ENCODE data around the gene ZNF594. TPM values are rescaled to one million over a fixed set of nuclear protein-coding genes. Genes with fewer than 3 reads are reported as not detected.
A peak's percentile ranks its signal among the peaks of the same experiment; 100 is the strongest.
"Not testable (repeated sequence)": the region's sequence is repeated elsewhere in the genome, so short reads cannot be mapped to it uniquely, and the experiment has no call there.

Gene ZNF594
- total RNA-seq, result 2.9 and 3.2 TPM in 2 replicates

DNA sequence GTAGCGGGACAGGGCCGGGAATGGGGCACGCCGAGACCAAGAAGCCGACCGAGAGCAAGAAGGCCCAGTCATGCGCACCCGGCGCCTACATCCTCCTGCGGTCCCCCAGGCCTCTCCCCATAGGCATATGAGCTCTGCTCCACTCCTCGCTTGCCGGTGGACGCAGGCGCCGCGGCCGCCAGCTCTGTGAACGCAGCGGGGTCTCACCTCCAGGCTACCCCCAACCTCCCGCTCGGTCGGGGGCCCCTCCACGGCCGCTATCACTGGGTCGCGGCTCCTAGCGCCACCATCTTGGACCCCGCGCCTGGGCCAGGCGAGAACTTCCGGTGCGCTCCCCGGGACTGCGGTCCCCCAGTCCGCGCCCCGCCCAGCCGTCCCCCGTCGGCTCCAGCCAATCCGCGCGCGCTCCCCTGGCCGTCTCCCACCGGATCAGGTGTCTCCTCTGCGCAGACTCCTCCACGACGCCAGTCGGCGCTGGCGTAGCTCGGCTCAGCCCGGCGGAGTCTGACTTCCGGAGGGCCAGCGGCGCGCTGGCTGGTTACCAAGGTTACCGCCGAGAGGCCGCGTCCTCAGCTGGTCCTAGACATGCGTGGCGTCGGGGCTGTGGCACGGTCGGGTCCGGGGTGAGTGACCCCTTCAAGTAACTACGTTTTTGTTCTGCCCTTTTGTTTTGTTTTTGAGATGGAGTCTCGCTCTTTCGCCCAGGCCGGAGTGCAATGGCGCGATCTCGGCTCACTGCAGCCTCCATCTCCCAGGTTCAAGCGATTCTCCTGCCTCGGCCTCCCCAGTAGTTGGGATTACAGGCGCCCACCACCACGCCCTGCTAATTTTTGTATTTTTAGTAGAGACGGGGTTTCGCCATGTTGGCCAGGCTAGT is at the start of gene ZNF594:
TSS of gene ZNF594 (minus strand) at position 328 of the 877 bp plus-strand sequence. CDS start 7,612 bp downstream, outside the sequence.
- no peak for FAIRE-seq

DNA sequence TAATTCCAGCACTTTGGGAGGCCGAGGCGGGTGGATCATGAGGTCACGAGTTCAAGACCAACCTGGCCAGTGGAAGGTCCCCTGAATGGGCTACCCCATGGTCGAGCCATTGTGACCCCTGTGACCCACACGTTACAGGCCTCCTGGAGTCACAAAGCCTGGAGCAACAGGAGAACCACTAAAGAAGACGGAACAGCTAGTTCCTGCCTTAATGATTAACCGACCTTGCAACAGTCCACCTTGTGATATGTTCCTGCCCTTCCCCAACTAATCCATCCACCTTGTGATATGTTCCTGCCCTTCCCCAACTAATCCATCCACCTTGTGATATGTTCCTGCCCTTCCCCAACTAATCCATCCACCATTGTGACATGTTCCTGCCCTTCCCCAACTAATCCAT is 48.1 kb upstream of the ZNF594 start:
- not testable (repeated sequence) for H3K4me3 ChIP-seq (ENCODE audit: low read depth, low read length); FAIRE-seq; DNase-seq (ENCODE audit: low read depth)

More for the DNA sequence above, at the start of gene ZNF594:
- Histone ChIP-seq H3K4me3 (ENCODE audit: low read depth, low read length) (peak within 1 kb of the TSS; percentile 85), H3K27me3 (ENCODE audit: control insufficient read depth, insufficient read depth, low read length) (no peaks in the 10 kb centered on the region), H3K36me3 (ENCODE audit: control insufficient read depth, insufficient read depth, low read length) (peaks cover 1% of the 10 kb centered on the region)
- TF ChIP-seq, protein P1, sequence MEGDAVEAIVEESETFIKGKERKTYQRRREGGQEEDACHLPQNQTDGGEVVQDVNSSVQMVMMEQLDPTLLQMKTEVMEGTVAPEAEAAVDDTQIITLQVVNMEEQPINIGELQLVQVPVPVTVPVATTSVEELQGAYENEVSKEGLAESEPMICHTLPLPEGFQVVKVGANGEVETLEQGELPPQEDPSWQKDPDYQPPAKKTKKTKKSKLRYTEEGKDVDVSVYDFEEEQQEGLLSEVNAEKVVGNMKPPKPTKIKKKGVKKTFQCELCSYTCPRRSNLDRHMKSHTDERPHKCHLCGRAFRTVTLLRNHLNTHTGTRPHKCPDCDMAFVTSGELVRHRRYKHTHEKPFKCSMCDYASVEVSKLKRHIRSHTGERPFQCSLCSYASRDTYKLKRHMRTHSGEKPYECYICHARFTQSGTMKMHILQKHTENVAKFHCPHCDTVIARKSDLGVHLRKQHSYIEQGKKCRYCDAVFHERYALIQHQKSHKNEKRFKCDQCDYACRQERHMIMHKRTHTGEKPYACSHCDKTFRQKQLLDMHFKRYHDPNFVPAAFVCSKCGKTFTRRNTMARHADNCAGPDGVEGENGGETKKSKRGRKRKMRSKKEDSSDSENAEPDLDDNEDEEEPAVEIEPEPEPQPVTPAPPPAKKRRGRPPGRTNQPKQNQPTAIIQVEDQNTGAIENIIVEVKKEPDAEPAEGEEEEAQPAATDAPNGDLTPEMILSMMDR (IDR thresholded peaks at IDR 0.05; ENCODE audit: insufficient read depth, low read length, severe bottlenecking), result peak; percentile 87
- peak; percentile 75 for DNase-seq (ENCODE audit: low read depth)

DNA sequence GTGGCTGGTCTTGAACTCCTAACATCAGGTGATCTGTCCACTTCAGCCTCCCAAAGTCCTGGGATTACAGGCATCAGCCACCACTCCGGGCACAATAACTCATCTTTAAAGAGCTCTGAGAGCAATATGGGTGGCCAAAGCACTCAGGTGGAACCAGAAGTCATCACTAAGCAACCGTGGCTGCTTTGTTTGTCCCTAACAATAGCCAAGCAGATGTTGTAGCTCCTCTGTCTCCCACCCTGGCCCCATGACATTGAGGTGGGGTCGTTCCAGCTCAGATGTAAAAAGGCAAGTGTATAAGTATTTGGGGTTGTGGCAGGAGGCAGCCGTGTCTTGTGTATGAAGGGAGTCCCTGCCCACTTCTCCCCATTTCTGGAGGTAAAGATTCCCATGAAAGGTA is 46.7 kb upstream of the ZNF594 start:
- DNase-seq (ENCODE audit: low read depth) (no peak), FAIRE-seq (no peak)
- Histone ChIP-seq H3K4me3 (ENCODE audit: low read depth, low read length) (no peak overlapping the region), H3K36me3 (ENCODE audit: control insufficient read depth, insufficient read depth, low read length) (no peaks in the 10 kb centered on the region), H3K27me3 (ENCODE audit: control insufficient read depth, insufficient read depth, low read length) (no peaks in the 10 kb centered on the region)
- TF ChIP-seq, protein P1 (IDR thresholded peaks at IDR 0.05; ENCODE audit: insufficient read depth, low read length, severe bottlenecking), result no peak

More for the DNA sequence above, 48.1 kb upstream of the ZNF594 start:
- not testable (repeated sequence) for H3K36me3 ChIP-seq (ENCODE audit: control insufficient read depth, insufficient read depth, low read length); H3K27me3 ChIP-seq (ENCODE audit: control insufficient read depth, insufficient read depth, low read length)

DNA sequence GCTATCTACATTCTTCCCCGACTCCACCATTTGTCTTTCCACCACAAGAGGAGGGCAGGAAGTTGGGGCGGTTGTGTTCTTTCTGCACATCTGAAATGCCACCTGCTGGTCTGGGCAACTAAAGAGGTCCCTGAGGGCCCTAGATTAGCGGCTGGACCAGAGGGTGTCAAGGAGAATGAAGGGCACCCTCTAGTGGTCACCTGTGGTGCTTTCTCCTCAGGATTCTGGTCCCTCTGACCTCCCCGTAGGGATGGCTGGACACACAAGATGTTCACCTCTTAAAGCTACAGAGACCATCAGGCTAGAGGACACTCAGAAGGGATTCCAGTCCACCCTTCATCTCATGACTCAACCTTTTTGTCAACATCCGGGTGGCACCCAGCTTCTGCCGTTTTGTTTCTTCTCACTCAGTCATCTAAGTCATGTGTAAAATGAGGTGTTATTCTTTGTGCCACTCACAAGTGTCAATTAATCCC is 45.9 kb upstream of the ZNF594 start:
- Histone ChIP-seq H3K4me3 (ENCODE audit: low read depth, low read length) (no peak overlapping the region), H3K36me3 (ENCODE audit: control insufficient read depth, insufficient read depth, low read length) (no peaks in the 10 kb centered on the region), H3K27me3 (ENCODE audit: control insufficient read depth, insufficient read depth, low read length) (no peaks in the 10 kb centered on the region)
- TF ChIP-seq, protein P1 (IDR thresholded peaks at IDR 0.05; ENCODE audit: insufficient read depth, low read length, severe bottlenecking), result peak; percentile 67
- FAIRE-seq, result no peak
- peak; percentile 50 for DNase-seq (ENCODE audit: low read depth)

DNA sequence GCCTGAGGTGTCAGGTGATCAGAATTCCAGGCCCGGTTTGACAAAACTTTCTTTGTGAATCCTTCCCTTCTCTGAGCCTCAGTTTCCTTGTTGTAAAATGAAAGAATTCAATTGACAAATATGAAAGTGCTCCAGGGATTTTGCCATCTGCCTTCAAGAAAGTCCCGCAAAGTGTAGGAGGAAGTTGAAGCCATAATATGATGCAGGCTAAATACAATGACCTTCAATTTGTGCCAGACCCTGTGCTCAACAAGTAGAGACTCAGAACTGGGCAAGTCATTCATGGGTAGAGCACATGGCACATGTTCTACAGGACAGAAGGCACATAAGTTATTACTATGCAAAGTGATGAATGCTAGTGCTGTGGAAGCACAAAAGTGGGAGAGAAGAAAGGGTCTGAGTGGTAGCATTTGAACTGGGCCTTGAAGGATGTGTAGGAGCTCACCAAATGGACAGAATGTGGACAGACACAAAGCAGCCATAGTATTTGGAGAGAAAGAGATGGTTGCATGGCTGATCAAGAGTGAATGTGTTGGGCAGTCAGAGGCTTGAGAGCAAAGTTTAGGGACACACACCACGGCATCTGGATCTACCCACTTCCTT is 45.4 kb upstream of the ZNF594 start:
- Histone ChIP-seq H3K36me3 (ENCODE audit: control insufficient read depth, insufficient read depth, low read length) (no peaks in the 10 kb centered on the region), H3K27me3 (ENCODE audit: control insufficient read depth, insufficient read depth, low read length) (no peaks in the 10 kb centered on the region), H3K4me3 (ENCODE audit: low read depth, low read length) (no peak overlapping the region)
- FAIRE-seq, result no peak
- TF ChIP-seq, protein P1 (IDR thresholded peaks at IDR 0.05; ENCODE audit: insufficient read depth, low read length, severe bottlenecking), result no peak
- DNase-seq (ENCODE audit: low read depth), result no peak

Data from bronchial epithelial cell (primary cell).